ENCODE results near the gene NAV2. TPM values are rescaled to one million over a fixed set of nuclear protein-coding genes. Genes with fewer than 3 reads are reported as not detected.

NAV2 gene
- total and polyA plus RNA-seq, 3 donors from 2014 or later = 3.4 to 6.0 (median 3.9) TPM

DNA sequence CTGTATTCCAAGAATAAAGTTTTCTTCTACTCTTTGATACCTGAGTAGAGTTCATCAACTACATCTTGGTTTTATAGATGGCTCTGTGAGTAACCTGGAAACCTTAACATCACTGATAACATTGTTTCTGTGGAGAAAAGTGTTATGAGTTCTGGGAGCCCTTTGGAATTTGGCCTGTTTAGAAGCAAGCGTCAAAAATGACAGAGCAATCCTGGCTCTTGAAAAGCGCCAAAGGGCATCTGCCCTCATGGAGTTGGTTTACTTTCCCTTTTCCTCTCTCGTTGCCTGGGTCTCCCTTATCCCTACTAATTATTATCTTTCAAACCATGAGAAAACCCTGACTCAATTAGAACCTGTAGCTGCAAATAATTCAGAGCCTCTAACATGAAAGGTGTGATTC is 307.6 kb downstream of the NAV2 start:
- H3K27me3 ChIP-seq = no peaks in the 10 kb centered on the region
- intact Hi-C loops (cut with DNase I; ENCODE audit: low total_unique reads) = no loop called here
- TF ChIP-seq CTCF (IDR thresholded peaks at IDR 0.05) (no peak), POLR2A (IDR thresholded peaks at IDR 0.05) (no peak)
- no peaks in the 10 kb centered on the region for H3K36me3 ChIP-seq (ENCODE audit: low read depth, missing control alignments)
- no peak overlapping the region for H3K27ac ChIP-seq
- WGBS, 2 donors = 74 to 80% methylated on average over 3 of the region's 3 CpGs
- H3K4me3 ChIP-seq = no peak overlapping the region
- no peak for DNase-seq
- no peaks in the 10 kb centered on the region for H3K9me3 ChIP-seq
- no peaks in the 10 kb centered on the region for H3K4me1 ChIP-seq

DNA sequence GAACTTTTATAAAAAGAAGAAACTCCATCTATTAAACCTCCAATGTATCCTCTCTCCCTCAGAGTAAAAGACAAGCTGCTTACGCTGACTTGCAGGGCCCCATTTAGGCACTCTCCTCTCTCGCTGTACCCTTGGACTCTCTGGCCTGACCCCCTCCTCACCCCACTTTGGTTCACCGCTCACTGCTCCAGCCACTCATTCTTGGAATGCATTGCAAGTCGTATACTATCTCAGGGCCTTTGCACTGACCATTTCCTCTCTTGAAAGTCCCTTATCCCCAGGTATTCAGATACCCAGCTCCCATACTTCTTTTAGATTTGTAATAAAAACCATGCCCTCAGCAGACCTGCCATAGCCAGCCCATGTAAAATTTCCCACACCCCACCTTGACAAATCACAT is 308.1 kb downstream of the NAV2 start:
- Histone ChIP-seq H3K27me3 (no peaks in the 10 kb centered on the region), H3K9me3 (no peaks in the 10 kb centered on the region), H3K36me3 (ENCODE audit: low read depth, missing control alignments) (no peaks in the 10 kb centered on the region), H3K4me3 (no peak overlapping the region), H3K4me1 (no peaks in the 10 kb centered on the region), H3K27ac (no peak overlapping the region)
- no peak for TF ChIP-seq CTCF (IDR thresholded peaks at IDR 0.05)
- TF ChIP-seq POLR2A (IDR thresholded peaks at IDR 0.05) = no peak
- 85 to 91% methylated on average over 4 of the region's 4 CpGs for WGBS, 2 donors
- intact Hi-C loops (cut with DNase I; ENCODE audit: low total_unique reads) = no loop called here
- no peak for DNase-seq

DNA sequence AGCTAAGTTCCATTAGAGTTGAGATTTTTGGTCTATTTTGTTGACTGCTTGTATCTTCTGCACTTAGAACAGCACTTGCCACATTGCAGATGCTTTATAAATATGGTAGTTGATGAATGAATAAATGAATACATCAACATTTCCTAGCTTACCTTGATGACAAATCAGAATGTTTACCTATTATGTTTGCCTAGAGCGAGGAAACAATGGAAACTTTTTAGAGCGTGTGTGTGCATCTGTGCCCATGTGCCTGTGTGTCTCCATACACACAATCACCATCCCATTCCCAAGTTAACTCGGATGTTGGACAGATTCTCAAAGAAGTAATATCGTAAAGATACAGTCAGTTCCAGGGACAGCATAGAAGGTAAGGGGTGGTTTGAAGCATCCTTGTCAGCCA is 308.6 kb downstream of the NAV2 start:
- TF ChIP-seq POLR2A (IDR thresholded peaks at IDR 0.05) (no peak), CTCF (IDR thresholded peaks at IDR 0.05) (no peak)
- intact Hi-C loops (cut with DNase I; ENCODE audit: low total_unique reads) = no loop called here
- no peaks in the 10 kb centered on the region for H3K36me3 ChIP-seq (ENCODE audit: low read depth, missing control alignments)
- no peaks in the 10 kb centered on the region for H3K9me3 ChIP-seq
- DNase-seq = no peak
- H3K27ac ChIP-seq = no peak overlapping the region
- 91 to 95% methylated on average over 4 of the region's 4 CpGs for WGBS, 2 donors
- no peaks in the 10 kb centered on the region for H3K4me1 ChIP-seq
- H3K27me3 ChIP-seq = no peaks in the 10 kb centered on the region
- no peak overlapping the region for H3K4me3 ChIP-seq

- Histone ChIP-seq H3K27me3 (no peaks in the 10 kb centered on the region), H3K4me1 (no peaks in the 10 kb centered on the region)
Measured at GRCh38 chr11:20021771-20022362, 309.2 kb downstream of the NAV2 start.

More at GRCh38 chr11:20021771-20022362, 309.2 kb downstream of the NAV2 start:
- H3K27ac ChIP-seq = no peak overlapping the region
- intact Hi-C loops (cut with DNase I; ENCODE audit: low total_unique reads) = no loop called here
- TF ChIP-seq CTCF (IDR thresholded peaks at IDR 0.05) (no peak), POLR2A (IDR thresholded peaks at IDR 0.05) (no peak)
- DNase-seq = no peak
- no peak overlapping the region for H3K4me3 ChIP-seq
- 72 to 83% methylated on average over 4 of the region's 4 CpGs for WGBS, 2 donors
- no peaks in the 10 kb centered on the region for H3K9me3 ChIP-seq
- H3K36me3 ChIP-seq (ENCODE audit: low read depth, missing control alignments) = no peaks in the 10 kb centered on the region

All from testis (tissue), 3 donors.